Measurements from ENCODE around the gene RAB11FIP4.

DNA sequence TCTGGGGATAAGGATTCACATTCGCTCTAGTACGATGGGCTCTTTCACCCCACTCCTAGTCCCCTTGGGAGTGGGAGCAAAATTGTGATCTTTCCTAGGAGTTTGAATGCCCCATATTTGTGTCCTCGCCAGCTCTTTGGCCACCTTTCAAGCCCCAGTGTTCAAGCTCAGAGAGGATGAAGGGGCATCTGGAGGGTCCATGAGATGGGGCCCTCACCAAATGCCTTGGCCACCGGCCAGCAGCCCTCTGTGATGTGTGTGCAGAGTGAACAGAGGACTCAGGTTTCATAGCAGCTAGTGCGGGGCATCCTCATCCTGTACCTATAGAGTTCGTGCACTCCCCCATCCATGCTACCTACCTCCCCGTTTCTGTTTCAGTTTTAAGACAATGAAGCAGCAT lies 140.6 kb downstream of the RAB11FIP4 start:
- no peak for TF ChIP-seq POLR2AphosphoS5 (IDR thresholded peaks at IDR 0.05)
- TF ChIP-seq, protein P1, sequence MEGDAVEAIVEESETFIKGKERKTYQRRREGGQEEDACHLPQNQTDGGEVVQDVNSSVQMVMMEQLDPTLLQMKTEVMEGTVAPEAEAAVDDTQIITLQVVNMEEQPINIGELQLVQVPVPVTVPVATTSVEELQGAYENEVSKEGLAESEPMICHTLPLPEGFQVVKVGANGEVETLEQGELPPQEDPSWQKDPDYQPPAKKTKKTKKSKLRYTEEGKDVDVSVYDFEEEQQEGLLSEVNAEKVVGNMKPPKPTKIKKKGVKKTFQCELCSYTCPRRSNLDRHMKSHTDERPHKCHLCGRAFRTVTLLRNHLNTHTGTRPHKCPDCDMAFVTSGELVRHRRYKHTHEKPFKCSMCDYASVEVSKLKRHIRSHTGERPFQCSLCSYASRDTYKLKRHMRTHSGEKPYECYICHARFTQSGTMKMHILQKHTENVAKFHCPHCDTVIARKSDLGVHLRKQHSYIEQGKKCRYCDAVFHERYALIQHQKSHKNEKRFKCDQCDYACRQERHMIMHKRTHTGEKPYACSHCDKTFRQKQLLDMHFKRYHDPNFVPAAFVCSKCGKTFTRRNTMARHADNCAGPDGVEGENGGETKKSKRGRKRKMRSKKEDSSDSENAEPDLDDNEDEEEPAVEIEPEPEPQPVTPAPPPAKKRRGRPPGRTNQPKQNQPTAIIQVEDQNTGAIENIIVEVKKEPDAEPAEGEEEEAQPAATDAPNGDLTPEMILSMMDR (IDR thresholded peaks at IDR 0.05) = no peak
- TF ChIP-seq POLR2A (IDR thresholded peaks at IDR 0.05) = no peak

All from stomach (tissue), 4 donors.